Ovary (tissue), 1 donor: ENCODE data around the gene MMEL1.

Source experiments
- EP300 ChIP-seq: sonication (generic); formaldehyde crosslinking; IDR thresholded peaks from one replicate; pipeline ENCODE4 v1.6.1; 2017; ENCODE audit warnings: antibody characterized with exemption
- POLR2A ChIP-seq: fragments of 450-650 bp; IDR thresholded peaks from one replicate; pipeline ENCODE4 v1.6.1; 2017; ENCODE audit warnings: antibody characterized with exemption, mild to moderate bottlenecking, moderate library complexity

DNA sequence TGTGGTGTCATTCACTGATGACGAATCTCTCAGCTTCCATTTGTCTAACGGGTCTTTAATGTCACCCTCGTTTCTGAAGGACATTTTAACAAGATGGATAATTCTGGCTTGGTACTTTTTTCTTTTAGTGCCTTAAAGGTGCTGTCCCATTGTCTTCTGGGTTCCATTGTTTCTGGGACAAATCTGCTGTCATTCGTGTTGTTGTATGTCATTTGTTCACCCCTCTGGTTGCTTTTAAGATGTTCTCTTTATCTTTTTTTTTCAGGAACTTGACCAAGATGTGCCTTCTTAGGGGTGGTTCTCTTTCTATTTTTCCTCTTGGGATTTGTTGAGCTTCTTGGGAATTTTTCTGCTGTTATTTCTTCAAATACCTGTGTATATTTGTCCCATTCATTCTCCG is 14.0 kb upstream of the MMEL1 start:
- TF ChIP-seq EP300 (no peak), POLR2A (no peak)
